IMR-90 (cell line): ENCODE results near the gene ZNF442. TPM values are rescaled to one million over a fixed set of nuclear protein-coding genes. Genes with fewer than 3 reads are reported as not detected.

Experiments used
- ATAC-seq: fragments of 200-7000 bp; cut with Tn5 transposase; 2 replicates; pipeline ENCODE4 v1.9.1; 2020; ENCODE audit warnings: low read depth, mild to moderate bottlenecking, moderate library complexity
- BruUV-seq: library from RNA; stranded (reverse); fragments of 400-500 nt; replicated peaks from 2 replicates; lab custom pipeline; 2021; lab: Mats Ljungman, UMichigan
- CTCF ChIA-PET: fragments of 300-600 bp; formaldehyde crosslinking; extraction: SDS; loops from one replicate; lab custom pipeline; 2021; ENCODE audit warnings: antibody characterized with exemption; lab: Yijun Ruan, JAX
- POLR2A ChIA-PET: fragments of 300-600 bp; sonication (Branson Sonifier 250); formaldehyde crosslinking; loops from one replicate; lab custom pipeline; 2022; ENCODE audit warnings: antibody characterized with exemption; ENCODE audit not compliant: unreplicated experiment; lab: Charles Lee
- DNase-seq: peaks from one replicate; pipeline ENCODE4 v3.0.0; 2013
- H2AFZ ChIP-seq: replicated peaks from 2 replicates; pipeline ENCODE3; 2013; ENCODE audit warnings: low read length, mild to moderate bottlenecking; ENCODE audit not compliant: poor library complexity
- H2AK5ac ChIP-seq: 2 replicates; pipeline ENCODE4 v1.6.1; 2013; ENCODE audit warnings: low read depth, low read length, inconsistent platforms
- H2AK9ac ChIP-seq: replicated peaks from 2 replicates; pipeline ENCODE3; 2013; ENCODE audit warnings: mild to moderate bottlenecking, low read depth, low read length, moderate library complexity; ENCODE audit not compliant: poor library complexity
- H2BK120ac ChIP-seq: 2 replicates; pipeline ENCODE4 v1.6.1; 2013; ENCODE audit warnings: low read depth, low read length, inconsistent platforms
- H2BK15ac ChIP-seq: 3 replicates; pipeline ENCODE4 v1.6.1; 2013; ENCODE audit warnings: low read depth, low read length, inconsistent platforms
- H2BK20ac ChIP-seq: 2 replicates; pipeline ENCODE4 v1.6.1; 2013; ENCODE audit warnings: low read depth, mild to moderate bottlenecking, inconsistent platforms, low read length, moderate library complexity
- H2BK5ac ChIP-seq: 2 replicates; pipeline ENCODE4 v1.6.1; 2013; ENCODE audit warnings: mild to moderate bottlenecking, low read depth, low read length, inconsistent platforms; ENCODE audit not compliant: poor library complexity, severe bottlenecking
- H3K14ac ChIP-seq: replicated peaks from 2 replicates; pipeline ENCODE4 v1.6.1; 2013; ENCODE audit warnings: low read depth, low read length, inconsistent platforms
- H3K18ac ChIP-seq: 2 replicates; pipeline ENCODE4 v1.6.1; 2013; ENCODE audit warnings: low read depth, low read length, control low read depth
- H3K23ac ChIP-seq: 2 replicates; pipeline ENCODE4 v1.6.1; 2013; ENCODE audit warnings: low read depth, low read length, inconsistent platforms
- H3K27ac ChIP-seq: 2 replicates; pipeline ENCODE4 v1.5.1; 2013; ENCODE audit warnings: mild to moderate bottlenecking, control low read depth, low read length; ENCODE audit not compliant: insufficient read depth
- H3K27me3 ChIP-seq: 2 replicates; pipeline ENCODE4 v1.6.1; 2013; ENCODE audit warnings: low read length; ENCODE audit not compliant: control insufficient read depth, insufficient read depth
- H3K36me3 ChIP-seq: 2 replicates; pipeline ENCODE4 v1.6.1; 2013; ENCODE audit warnings: low read length, mixed read lengths; ENCODE audit not compliant: control insufficient read depth, insufficient read depth
- H3K4ac ChIP-seq: 2 replicates; pipeline ENCODE4 v1.6.1; 2013; ENCODE audit warnings: low read depth, low read length, inconsistent platforms
- H3K4me1 ChIP-seq: 2 replicates; pipeline ENCODE4 v1.6.1; 2013; ENCODE audit warnings: low read length, mixed read lengths; ENCODE audit not compliant: control insufficient read depth, insufficient read depth
- H3K4me2 ChIP-seq: 2 replicates; pipeline ENCODE4 v1.6.1; 2013; ENCODE audit warnings: low read depth, mild to moderate bottlenecking, control low read depth, low read length, moderate library complexity
- H3K4me3 ChIP-seq: 2 replicates; pipeline ENCODE4 v1.5.1; 2013; ENCODE audit warnings: low read depth, mild to moderate bottlenecking, control low read depth, low read length, moderate library complexity; ENCODE audit not compliant: insufficient read depth
- H3K56ac ChIP-seq: 2 replicates; pipeline ENCODE4 v1.6.1; 2013; ENCODE audit warnings: low read length, inconsistent platforms; ENCODE audit not compliant: insufficient read depth; ENCODE audit errors: extremely low read depth
- H3K79me1 ChIP-seq, 2 experiments: 2 replicates each; pipeline ENCODE4 v1.6.1; 2013; ENCODE audit warnings: low read length in 2 of 2, inconsistent platforms in 1 of 2, low read depth in 1 of 2
- H3K9ac ChIP-seq: 2 replicates; pipeline ENCODE4 v1.6.1; 2013; ENCODE audit warnings: low read depth, low read length, control low read depth
- H3K9me1 ChIP-seq: 2 replicates; pipeline ENCODE4 v1.6.1; 2013; ENCODE audit warnings: low read length, inconsistent platforms; ENCODE audit not compliant: insufficient read depth
- H3K9me3 ChIP-seq: 2 replicates; pipeline ENCODE4 v1.6.1; 2013; ENCODE audit warnings: low read length; ENCODE audit not compliant: control insufficient read depth, insufficient read depth
- H4K20me1 ChIP-seq: 2 replicates; pipeline ENCODE4 v1.6.1; 2013; ENCODE audit warnings: low read length, inconsistent platforms; ENCODE audit not compliant: insufficient read depth
- H4K5ac ChIP-seq: 2 replicates; pipeline ENCODE4 v1.6.1; 2013; ENCODE audit warnings: mild to moderate bottlenecking, low read depth, low read length, control low read depth
- H4K8ac ChIP-seq, 2 experiments: 2 replicates each; pipeline ENCODE4 v1.6.1; 2013; ENCODE audit warnings: low read depth in 2 of 2, low read length in 2 of 2, control low read depth in 1 of 2, inconsistent platforms in 1 of 2
- H4K91ac ChIP-seq: 2 replicates; pipeline ENCODE4 v1.6.1; 2013; ENCODE audit warnings: low read depth, low read length, inconsistent platforms; ENCODE audit not compliant: insufficient read depth
- BHLHE40 ChIP-seq: fragments of 150-350 bp; IDR thresholded peaks from 2 replicates; pipeline ENCODE4 v1.6.1; 2016; ENCODE audit warnings: mild to moderate bottlenecking, low read depth, low read length
- CEBPB ChIP-seq: IDR thresholded peaks from 2 replicates; pipeline ENCODE4 v1.6.1; 2012; ENCODE audit warnings: low read depth, low read length, improper control_type of control experiment
- CHD1 ChIP-seq: IDR thresholded peaks from 2 replicates; pipeline ENCODE4 v1.6.1; 2012; ENCODE audit warnings: low read depth, low read length, improper control_type of control experiment
- FOS ChIP-seq: fragments of 150-350 bp; IDR thresholded peaks from 2 replicates; pipeline ENCODE4 v1.6.1; 2016; ENCODE audit warnings: low read depth, low read length
- MAZ ChIP-seq: IDR thresholded peaks from 2 replicates; pipeline ENCODE4 v1.6.1; 2012; ENCODE audit warnings: low read depth, mild to moderate bottlenecking, low read length, improper control_type of control experiment, moderate library complexity, borderline replicate concordance
- POLR2A ChIP-seq: IDR thresholded peaks from 2 replicates; pipeline ENCODE4 v1.6.1; 2012; ENCODE audit warnings: mild to moderate bottlenecking, low read depth, low read length
- RAD21 ChIP-seq: IDR thresholded peaks from 2 replicates; pipeline ENCODE4 v1.6.1; 2012; ENCODE audit warnings: low read length, improper control_type of control experiment
- RFX5 ChIP-seq: IDR thresholded peaks from 2 replicates; pipeline ENCODE4 v1.8.0; 2012; ENCODE audit warnings: low read depth, mild to moderate bottlenecking, low read length, moderate library complexity
- SMC3 ChIP-seq: fragments of 150-350 bp; IDR thresholded peaks from 2 replicates; pipeline ENCODE4 v1.6.1; 2016; ENCODE audit warnings: low read depth, mild to moderate bottlenecking, antibody characterized with exemption, low read length, moderate library complexity
- USF2 ChIP-seq: fragments of 150-350 bp; IDR thresholded peaks from 2 replicates; pipeline ENCODE4 v1.6.1; 2017; ENCODE audit warnings: mild to moderate bottlenecking, antibody characterized with exemption, low read length, low read depth
- dilution Hi-C: fragments of 300-500 bp; cut with HindIII; formaldehyde crosslinking; loops from one replicate; pipeline ENCODE4 v1.14.3; 2018; ENCODE audit warnings: low sequenced_read_pairs; ENCODE audit not compliant: unreplicated experiment
- in situ Hi-C: fragments of 300-500 bp; cut with MboI; formaldehyde crosslinking; loops from 3 replicates; pipeline ENCODE4 v1.14.3; 2019; ENCODE audit warnings: low sequenced_read_pairs, inconsistent platforms, mixed read lengths
- intact Hi-C: fragments of 100-400 bp; cut with micrococcal nuclease; formaldehyde crosslinking; loops from 2 replicates; pipeline ENCODE4 v1.10.0; 2022
- polyA plus RNA-seq, 3 experiments: library from polyadenylated mRNA; depleted of rRNA; stranded (reverse); fragments of >200 nt; gene quantifications; 2 replicates each; pipeline ENCODE4 v1.2.3, GENCODE V29; 2012; ENCODE audit warnings: low replicate concordance in 1 of 3
- total RNA-seq: library from RNA; depleted of rRNA; stranded (reverse); fragments of >200 nt; gene quantifications from 2 replicates; pipeline ENCODE4 v1.2.3, GENCODE V29; 2012
- TF ChIP-seq, protein P1 (sequence below): fragments of 150-350 bp; IDR thresholded peaks from 2 replicates; pipeline ENCODE4 v1.6.1; 2016; ENCODE audit warnings: low read depth, mild to moderate bottlenecking, low read length, moderate library complexity, borderline replicate concordance

ZNF442 gene
- total and polyA plus RNA-seq, 2 of the 4 experiments (the other 2 are of a cell fraction) = 0.58 to 3.6 TPM

DNA sequence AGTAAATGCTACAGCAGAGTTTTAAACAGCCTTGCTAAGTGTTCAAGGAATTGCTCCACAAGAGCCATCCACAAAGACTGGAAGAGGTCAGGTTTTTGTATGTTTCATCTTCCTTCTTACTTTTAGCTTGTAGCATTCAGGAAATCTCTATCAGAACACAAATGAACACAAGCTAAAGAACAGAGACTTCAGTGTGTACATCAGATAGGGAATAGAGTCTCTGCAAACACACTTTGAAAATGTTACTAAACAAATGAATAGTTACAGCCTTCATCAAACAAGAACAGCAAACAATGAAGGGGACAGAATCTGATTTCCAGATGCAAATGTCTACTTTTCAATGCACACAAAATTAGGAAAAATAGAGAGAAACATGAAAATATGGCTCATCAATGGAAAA, 39.8 kb downstream of the ZNF442 start:
- ChIA-PET POLR2A (no interaction called here), CTCF (no interaction called here)
- Histone ChIP-seq H2BK120ac (no peak overlapping the region), H3K36me3 (peaks cover 6% of the 10 kb centered on the region; the same call in 1 of the 2 replicates), H3K14ac (no peak overlapping the region), H3K4ac (no peak overlapping the region), H3K18ac (no peak overlapping the region), H3K9ac (no peak overlapping the region), H2BK15ac (no peak overlapping the region), H3K27me3 (no peaks in the 10 kb centered on the region), H2BK5ac (no peak overlapping the region), H3K79me1 (peaks cover 0 to 5% of the 10 kb centered on the region in 2 experiments; a peak in 1 of 4 replicates), H2AK9ac (no peak overlapping the region), H4K20me1 (no peaks in the 10 kb centered on the region), H2BK20ac (no peak overlapping the region), H3K4me1 (no peaks in the 10 kb centered on the region), H3K27ac (no peak overlapping the region), H2AFZ (no peak overlapping the region), H4K91ac (no peak overlapping the region), H3K4me3 (no peak overlapping the region), H2AK5ac (no peak overlapping the region), H3K4me2 (no peak overlapping the region), H3K9me1 (no peaks in the 10 kb centered on the region), H3K23ac (no peak overlapping the region), H4K8ac (no peak overlapping the region), H3K9me3 (peaks cover 23% of the 10 kb centered on the region), H4K5ac (no peak overlapping the region), H3K56ac (no peak overlapping the region)
- TF ChIP-seq, protein P1, sequence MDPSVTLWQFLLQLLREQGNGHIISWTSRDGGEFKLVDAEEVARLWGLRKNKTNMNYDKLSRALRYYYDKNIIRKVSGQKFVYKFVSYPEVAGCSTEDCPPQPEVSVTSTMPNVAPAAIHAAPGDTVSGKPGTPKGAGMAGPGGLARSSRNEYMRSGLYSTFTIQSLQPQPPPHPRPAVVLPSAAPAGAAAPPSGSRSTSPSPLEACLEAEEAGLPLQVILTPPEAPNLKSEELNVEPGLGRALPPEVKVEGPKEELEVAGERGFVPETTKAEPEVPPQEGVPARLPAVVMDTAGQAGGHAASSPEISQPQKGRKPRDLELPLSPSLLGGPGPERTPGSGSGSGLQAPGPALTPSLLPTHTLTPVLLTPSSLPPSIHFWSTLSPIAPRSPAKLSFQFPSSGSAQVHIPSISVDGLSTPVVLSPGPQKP = no peak
- TF ChIP-seq SMC3 (no peak), USF2 (no peak), RAD21 (no peak), FOS (no peak), RFX5 (no peak), CEBPB (no peak), MAZ (no peak), CHD1 (no peak), BHLHE40 (no peak), POLR2A (no peak)
- no TSS peak for BruUV-seq
- dilution Hi-C loops = no loop called here
- ATAC-seq = no peak
- DNase-seq = no peak
- in situ Hi-C loops = no loop called here
- intact Hi-C loops = no loop called here
